ENCODE data around the gene MT2A. TPM values are rescaled to one million over a fixed set of nuclear protein-coding genes. Genes with fewer than 3 reads are reported as not detected.

The MT2A gene
- total RNA-seq, 3 donors from 2014 or later = 186 to 438 (median 301) TPM

GRCh38 chr16:56607109-56607618 lies 1.2 kb upstream of the MT2A start:
- Mint-ChIP-seq H3K9me3 (no peaks in the 10 kb centered on the region), H3K27me3 (ENCODE audit: low read depth) (no peaks in the 10 kb centered on the region), H3K4me1 (ENCODE audit: low read depth) (peaks cover 54% of the 10 kb centered on the region), H3K4me3 (peak overlapping the region; percentile 4), H3K36me3 (ENCODE audit: insufficient read depth) (no peaks in the 10 kb centered on the region)
- DNase-seq (no peak), ATAC-seq (no peak)

- H3K4me1 Mint-ChIP-seq (ENCODE audit: low read depth) = peaks cover 59% of the 10 kb centered on the region
- H3K4me3 Mint-ChIP-seq = peak overlapping the region; percentile 67
- DNase-seq = no peak
- no peaks in the 10 kb centered on the region for H3K36me3 Mint-ChIP-seq (ENCODE audit: insufficient read depth)
- no peaks in the 10 kb centered on the region for H3K27me3 Mint-ChIP-seq (ENCODE audit: low read depth)
- no peaks in the 10 kb centered on the region for H3K9me3 Mint-ChIP-seq
- ATAC-seq = no peak
These were observed 725 bp upstream of the MT2A start for GRCh38 chr16:56607675-56608042.

- H3K4me1 Mint-ChIP-seq (ENCODE audit: low read depth) = peaks cover 68% of the 10 kb centered on the region
- no peaks in the 10 kb centered on the region for H3K9me3 Mint-ChIP-seq
- H3K36me3 Mint-ChIP-seq (ENCODE audit: insufficient read depth) = no peaks in the 10 kb centered on the region
- peak overlapping the region; percentile 92 for H3K4me3 Mint-ChIP-seq
- ATAC-seq (no peak), DNase-seq (no peak)
- no peaks in the 10 kb centered on the region for H3K27me3 Mint-ChIP-seq (ENCODE audit: low read depth)
These were observed 585 bp downstream of the MT2A start for GRCh38 chr16:56608876-56609462.

- Mint-ChIP-seq H3K27me3 (ENCODE audit: low read depth) (no peaks in the 10 kb centered on the region), H3K4me1 (ENCODE audit: low read depth) (peaks cover 74% of the 10 kb centered on the region), H3K9me3 (no peaks in the 10 kb centered on the region), H3K36me3 (ENCODE audit: insufficient read depth) (no peaks in the 10 kb centered on the region), H3K4me3 (peak overlapping the region; percentile 92)
- ATAC-seq = peak; percentile 36 to 43
- DNase-seq = peak; percentile 62
These were observed 1.1 kb downstream of the MT2A start for GRCh38 chr16:56609463-56609921.

GRCh38 chr16:56610017-56610608 lies 1.7 kb downstream of the MT2A start:
- no peaks in the 10 kb centered on the region for H3K36me3 Mint-ChIP-seq (ENCODE audit: insufficient read depth)
- DNase-seq (peak; percentile 73), ATAC-seq (peak; percentile 46 to 49)
- peaks cover 79% of the 10 kb centered on the region for H3K4me1 Mint-ChIP-seq (ENCODE audit: low read depth)
- H3K27me3 Mint-ChIP-seq (ENCODE audit: low read depth) = no peaks in the 10 kb centered on the region
- peak overlapping the region; percentile 92 for H3K4me3 Mint-ChIP-seq
- H3K9me3 Mint-ChIP-seq = no peaks in the 10 kb centered on the region

GRCh38 chr16:56610609-56611111 lies 2.3 kb downstream of the MT2A start:
- DNase-seq (no peak), ATAC-seq (peak in 1 of 2 donors; percentile 1)
- no peaks in the 10 kb centered on the region for H3K36me3 Mint-ChIP-seq (ENCODE audit: insufficient read depth)
- peak overlapping the region; percentile 92 for H3K4me3 Mint-ChIP-seq
- no peaks in the 10 kb centered on the region for H3K9me3 Mint-ChIP-seq
- H3K4me1 Mint-ChIP-seq (ENCODE audit: low read depth) = peaks cover 81% of the 10 kb centered on the region
- H3K27me3 Mint-ChIP-seq (ENCODE audit: low read depth) = no peaks in the 10 kb centered on the region

- peaks cover 76% of the 10 kb centered on the region for H3K4me1 Mint-ChIP-seq (ENCODE audit: low read depth)
- H3K27me3 Mint-ChIP-seq (ENCODE audit: low read depth) = no peaks in the 10 kb centered on the region
- H3K9me3 Mint-ChIP-seq = no peaks in the 10 kb centered on the region
- H3K36me3 Mint-ChIP-seq (ENCODE audit: insufficient read depth) = no peaks in the 10 kb centered on the region
- ATAC-seq (no peak), DNase-seq (no peak)
- peak overlapping the region; percentile 92 for H3K4me3 Mint-ChIP-seq
These were observed 3.0 kb downstream of the MT2A start for GRCh38 chr16:56611281-56611833.

GRCh38 chr16:56613706-56614105 lies 5.3 kb downstream of the MT2A start:
- Mint-ChIP-seq H3K9me3 (no peaks in the 10 kb centered on the region), H3K27me3 (ENCODE audit: low read depth) (peaks cover 18% of the 10 kb centered on the region), H3K36me3 (ENCODE audit: insufficient read depth) (no peaks in the 10 kb centered on the region), H3K4me1 (ENCODE audit: low read depth) (peaks cover 69% of the 10 kb centered on the region), H3K4me3 (no peak overlapping the region)
- DNase-seq (no peak), ATAC-seq (no peak)

GRCh38 chr16:56614549-56614991 lies 6.2 kb downstream of the MT2A start:
- H3K4me1 Mint-ChIP-seq (ENCODE audit: low read depth) = peaks cover 62% of the 10 kb centered on the region
- no peaks in the 10 kb centered on the region for H3K36me3 Mint-ChIP-seq (ENCODE audit: insufficient read depth)
- H3K27me3 Mint-ChIP-seq (ENCODE audit: low read depth) = peaks cover 21% of the 10 kb centered on the region
- ATAC-seq (peak; percentile 74 to 80), DNase-seq (no peak)
- no peaks in the 10 kb centered on the region for H3K9me3 Mint-ChIP-seq
- H3K4me3 Mint-ChIP-seq = peak overlapping the region; percentile 38

GRCh38 chr16:56615353-56615752 lies 7.0 kb downstream of the MT2A start:
- H3K9me3 Mint-ChIP-seq = no peaks in the 10 kb centered on the region
- H3K36me3 Mint-ChIP-seq (ENCODE audit: insufficient read depth) = no peaks in the 10 kb centered on the region
- H3K27me3 Mint-ChIP-seq (ENCODE audit: low read depth) = peaks cover 21% of the 10 kb centered on the region
- peaks cover 55% of the 10 kb centered on the region for H3K4me1 Mint-ChIP-seq (ENCODE audit: low read depth)
- no peak for ATAC-seq
- no peak overlapping the region for H3K4me3 Mint-ChIP-seq
- DNase-seq = no peak

GRCh38 chr16:56616608-56617211 lies 8.3 kb downstream of the MT2A start:
- H3K36me3 Mint-ChIP-seq (ENCODE audit: insufficient read depth) = no peaks in the 10 kb centered on the region
- DNase-seq (no peak), ATAC-seq (no peak)
- no peak overlapping the region for H3K4me3 Mint-ChIP-seq
- H3K9me3 Mint-ChIP-seq = no peaks in the 10 kb centered on the region
- H3K27me3 Mint-ChIP-seq (ENCODE audit: low read depth) = peaks cover 21% of the 10 kb centered on the region
- peaks cover 41% of the 10 kb centered on the region for H3K4me1 Mint-ChIP-seq (ENCODE audit: low read depth)

- DNase-seq (no peak), ATAC-seq (peak; percentile 70 to 76)
- Mint-ChIP-seq H3K4me3 (peak overlapping the region; percentile 37), H3K9me3 (no peaks in the 10 kb centered on the region), H3K4me1 (ENCODE audit: low read depth) (peaks cover 36% of the 10 kb centered on the region), H3K36me3 (ENCODE audit: insufficient read depth) (no peaks in the 10 kb centered on the region), H3K27me3 (ENCODE audit: low read depth) (peaks cover 21% of the 10 kb centered on the region)
These were observed 9.1 kb downstream of the MT2A start for GRCh38 chr16:56617212-56618085.

GRCh38 chr16:56618138-56618537 lies 9.8 kb downstream of the MT2A start:
- no peak overlapping the region for H3K4me3 Mint-ChIP-seq
- DNase-seq = no peak
- H3K27me3 Mint-ChIP-seq (ENCODE audit: low read depth) = peaks cover 21% of the 10 kb centered on the region
- H3K9me3 Mint-ChIP-seq = no peaks in the 10 kb centered on the region
- no peak for ATAC-seq
- no peaks in the 10 kb centered on the region for H3K36me3 Mint-ChIP-seq (ENCODE audit: insufficient read depth)
- H3K4me1 Mint-ChIP-seq (ENCODE audit: low read depth) = peaks cover 32% of the 10 kb centered on the region

Data from activated T-cell treated with anti-CD3 and anti-CD28 coated beads, Interleukin-2, amount 50 U/mL, for 4 hours (primary cell).